Activated CD4-positive, CD25-positive, alpha-beta regulatory T cell treated with anti-CD3 and anti-CD28 coated beads, Interleukin-2, amount 50 U/mL, for 16 hours (primary cell): ENCODE measurements around the gene TFAP2B.
A peak's percentile ranks its signal among the peaks of the same experiment; 100 is the strongest.

Experiments used
- DNase-seq: peaks from one replicate; pipeline ENCODE4 v3.0.0-alpha.2; 2020; ENCODE audit warnings: low read depth, low spot score

The TFAP2B gene

GRCh38 chr6:50818673-50819072 lies at the start of gene TFAP2B:
Gene TFAP2B (plus strand): TSS chr6:50818871. CDS start chr6:50818892, 21 bp downstream.
- no peak for DNase-seq

- no peak for DNase-seq
Observed at GRCh38 chr6:50778696-50779095, 40.0 kb upstream of the TFAP2B start.

DNA sequence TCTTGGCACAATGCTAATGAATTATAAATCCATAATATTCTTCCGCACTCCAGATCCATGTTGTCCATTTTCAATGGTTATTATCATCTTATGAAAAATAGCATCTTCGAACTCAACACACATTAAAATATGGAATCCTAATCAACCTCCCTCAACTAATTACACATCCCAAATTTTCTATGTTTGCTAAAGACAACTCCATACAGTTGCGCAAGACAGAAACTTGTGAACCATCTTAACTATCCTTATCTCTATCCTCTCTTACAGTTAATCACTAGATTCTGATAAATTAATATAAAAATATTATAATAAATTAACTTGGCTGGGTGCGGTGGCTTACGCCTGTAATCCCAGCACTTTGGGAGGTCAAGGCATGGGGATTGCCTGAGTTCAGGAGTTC lies 38.3 kb upstream of the TFAP2B start:
- DNase-seq = no peak

DNA sequence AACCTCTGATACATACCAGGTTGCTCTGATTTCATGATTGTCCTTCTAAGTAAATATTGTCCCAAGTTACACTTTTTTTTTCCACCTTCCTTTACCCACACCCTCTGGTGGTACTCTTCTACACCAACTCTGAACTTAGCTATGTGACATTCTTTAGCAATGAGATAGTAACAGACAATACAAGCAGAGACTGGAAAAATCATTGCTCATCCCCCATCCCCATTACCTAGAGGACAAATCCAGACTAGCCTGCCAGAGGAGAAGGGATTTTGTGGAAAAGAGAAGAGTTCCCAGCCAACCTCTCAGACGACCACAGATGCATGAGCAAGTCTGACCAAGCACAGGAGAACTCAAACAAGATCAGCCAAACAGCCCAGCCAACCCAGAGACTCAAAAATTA lies 32.8 kb upstream of the TFAP2B start:
- DNase-seq = no peak

DNA sequence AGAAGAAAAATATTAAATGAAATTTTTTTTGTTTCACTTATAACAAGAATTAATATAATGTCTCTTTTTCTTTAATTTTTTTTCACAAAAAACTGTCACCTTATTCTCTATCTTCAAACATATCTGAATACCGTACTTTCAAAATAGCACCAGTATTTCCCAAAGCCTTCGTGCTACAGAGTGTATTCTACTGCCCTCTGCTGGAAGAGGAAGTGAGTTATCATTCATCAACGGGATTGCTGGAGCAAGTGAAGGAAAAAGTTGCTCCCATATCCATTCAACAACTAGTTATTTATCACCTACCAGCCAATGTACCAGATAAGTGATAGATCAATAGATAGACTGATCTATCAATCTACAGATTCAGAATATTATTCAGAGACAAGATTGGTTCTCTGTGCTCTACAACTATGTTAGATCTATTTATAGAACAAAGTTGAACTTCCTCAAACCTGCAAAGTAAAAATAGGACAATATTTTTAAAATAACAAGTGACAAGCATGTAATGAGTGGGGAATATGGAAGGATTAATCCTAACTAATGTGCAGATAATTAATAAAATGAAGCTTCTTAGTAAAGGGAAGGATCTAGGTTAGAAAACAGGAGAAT lies 26.7 kb upstream of the TFAP2B start:
- DNase-seq = no peak

DNA sequence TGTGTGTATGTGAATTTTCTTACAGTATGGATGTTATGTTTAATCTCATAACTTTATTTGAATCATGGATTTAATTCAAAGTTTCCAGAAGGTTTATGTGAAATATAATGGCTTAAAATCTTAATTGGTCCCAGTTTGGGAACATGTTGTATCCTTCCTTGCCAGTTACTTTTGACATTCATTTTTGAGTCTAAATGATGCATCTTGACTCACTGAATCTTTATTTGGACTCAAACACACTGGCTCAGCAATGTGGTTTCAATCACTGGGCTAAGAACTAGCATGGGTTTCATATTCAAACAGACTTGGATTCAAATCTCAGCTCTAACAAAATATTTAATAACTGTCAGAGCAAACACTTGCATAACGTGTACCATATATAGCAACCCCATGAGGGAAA lies 25.9 kb upstream of the TFAP2B start:
- DNase-seq = no peak

GRCh38 chr6:50795574-50795973 lies 23.1 kb upstream of the TFAP2B start:
- no peak for DNase-seq

- no peak for DNase-seq
Observed at GRCh38 chr6:50804283-50804682, 14.4 kb upstream of the TFAP2B start.

- no peak for DNase-seq
Observed at GRCh38 chr6:50807035-50807434, 11.6 kb upstream of the TFAP2B start.

DNA sequence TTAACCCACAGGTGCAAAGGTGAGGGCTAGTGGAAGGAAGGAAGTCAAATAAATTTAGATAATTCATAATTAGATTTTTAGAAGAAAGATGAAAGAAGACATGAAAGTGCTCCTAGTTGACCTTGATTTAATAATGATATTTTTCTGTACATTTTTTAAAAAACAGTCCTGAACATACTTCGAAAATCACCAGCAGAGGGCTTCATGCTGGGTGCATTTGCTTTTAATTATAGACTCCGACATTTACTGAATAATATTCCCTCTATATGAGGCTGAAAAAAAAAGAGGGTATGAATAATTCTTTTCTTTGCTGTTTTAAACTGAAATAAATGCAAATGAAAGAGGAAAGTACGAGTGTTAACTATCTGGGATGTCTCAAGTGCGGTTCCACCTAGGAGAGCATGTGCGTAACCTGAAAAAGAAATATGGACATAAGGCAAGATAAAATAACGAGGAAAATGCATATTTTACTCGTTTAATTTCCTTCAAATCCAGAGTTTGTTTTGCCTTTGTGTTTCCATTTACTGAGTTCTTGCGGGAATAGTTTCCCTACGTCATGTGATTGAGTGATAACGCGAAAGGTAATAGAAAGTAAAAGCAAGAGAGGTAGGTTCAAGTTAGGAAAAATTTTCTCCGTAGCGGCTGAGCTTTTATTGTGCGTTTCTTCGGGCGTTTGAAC lies 3.1 kb upstream of the TFAP2B start:
- DNase-seq = no peak

DNA sequence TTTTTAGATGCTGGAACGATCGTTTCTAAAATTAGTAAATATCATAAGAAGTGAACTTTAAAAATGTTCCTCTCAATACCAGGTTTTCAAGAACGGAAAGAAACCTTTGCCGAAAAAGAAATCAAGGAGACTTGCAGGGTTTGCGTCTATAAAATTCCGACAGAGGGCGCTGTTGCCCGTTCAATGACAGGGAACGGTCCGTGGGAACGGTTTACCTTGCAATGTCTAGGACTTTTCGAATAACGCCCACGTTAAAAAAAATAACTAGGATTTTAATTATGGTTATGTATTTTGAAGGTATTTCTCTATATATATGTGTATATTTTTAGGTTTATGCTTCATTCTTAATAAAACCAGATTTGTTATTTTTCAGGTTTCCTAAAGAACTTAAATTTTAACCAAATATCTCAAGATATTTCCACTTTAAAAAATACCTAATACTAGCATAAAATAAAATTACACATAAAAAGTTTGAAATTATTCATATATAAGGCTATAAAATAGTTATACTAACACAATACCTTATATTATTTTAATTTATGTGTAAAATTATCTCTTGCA lies 2.5 kb upstream of the TFAP2B start:
- peak; percentile 11 for DNase-seq

DNA sequence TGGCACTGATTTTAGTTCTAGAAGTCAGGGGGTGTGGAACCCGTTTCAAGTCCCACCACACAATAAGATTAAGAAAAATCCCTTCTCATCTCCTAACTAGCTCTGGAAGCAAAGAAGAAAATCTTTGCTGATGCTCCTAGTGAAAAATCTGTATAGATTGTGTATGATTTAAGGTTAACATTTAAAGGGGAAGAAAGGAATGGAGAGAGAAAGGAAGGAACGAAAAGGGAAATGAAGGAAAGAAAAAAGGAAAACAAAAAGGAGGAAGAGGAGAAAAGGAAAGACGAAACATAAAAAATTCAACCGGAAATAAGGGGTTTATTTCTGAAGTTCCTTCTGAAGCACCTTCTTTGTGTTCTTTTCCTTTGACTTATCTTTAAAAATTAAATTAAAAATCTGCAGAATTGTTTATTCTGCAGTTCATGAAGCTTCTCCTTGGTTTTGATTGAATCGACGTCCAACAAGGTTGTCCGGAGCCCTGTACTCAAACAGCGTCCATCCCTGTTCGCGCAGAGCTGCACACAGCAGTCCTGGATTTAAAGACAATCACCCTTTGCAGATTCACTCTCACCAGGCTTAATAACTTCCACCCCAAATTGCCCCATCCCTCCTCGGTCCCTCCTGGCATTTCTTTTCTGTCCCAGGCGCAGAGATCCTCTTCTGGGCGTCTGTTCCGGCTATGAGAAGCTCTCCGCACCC lies 1.6 kb upstream of the TFAP2B start:
- no peak for DNase-seq

GRCh38 chr6:50817646-50817950 lies 1.1 kb upstream of the TFAP2B start:
- DNase-seq = no peak

GRCh38 chr6:50818020-50818419 lies 651 bp upstream of the TFAP2B start:
- no peak for DNase-seq

- no peak for DNase-seq
Observed at GRCh38 chr6:50819466-50819903, 814 bp downstream of the TFAP2B start.

DNA sequence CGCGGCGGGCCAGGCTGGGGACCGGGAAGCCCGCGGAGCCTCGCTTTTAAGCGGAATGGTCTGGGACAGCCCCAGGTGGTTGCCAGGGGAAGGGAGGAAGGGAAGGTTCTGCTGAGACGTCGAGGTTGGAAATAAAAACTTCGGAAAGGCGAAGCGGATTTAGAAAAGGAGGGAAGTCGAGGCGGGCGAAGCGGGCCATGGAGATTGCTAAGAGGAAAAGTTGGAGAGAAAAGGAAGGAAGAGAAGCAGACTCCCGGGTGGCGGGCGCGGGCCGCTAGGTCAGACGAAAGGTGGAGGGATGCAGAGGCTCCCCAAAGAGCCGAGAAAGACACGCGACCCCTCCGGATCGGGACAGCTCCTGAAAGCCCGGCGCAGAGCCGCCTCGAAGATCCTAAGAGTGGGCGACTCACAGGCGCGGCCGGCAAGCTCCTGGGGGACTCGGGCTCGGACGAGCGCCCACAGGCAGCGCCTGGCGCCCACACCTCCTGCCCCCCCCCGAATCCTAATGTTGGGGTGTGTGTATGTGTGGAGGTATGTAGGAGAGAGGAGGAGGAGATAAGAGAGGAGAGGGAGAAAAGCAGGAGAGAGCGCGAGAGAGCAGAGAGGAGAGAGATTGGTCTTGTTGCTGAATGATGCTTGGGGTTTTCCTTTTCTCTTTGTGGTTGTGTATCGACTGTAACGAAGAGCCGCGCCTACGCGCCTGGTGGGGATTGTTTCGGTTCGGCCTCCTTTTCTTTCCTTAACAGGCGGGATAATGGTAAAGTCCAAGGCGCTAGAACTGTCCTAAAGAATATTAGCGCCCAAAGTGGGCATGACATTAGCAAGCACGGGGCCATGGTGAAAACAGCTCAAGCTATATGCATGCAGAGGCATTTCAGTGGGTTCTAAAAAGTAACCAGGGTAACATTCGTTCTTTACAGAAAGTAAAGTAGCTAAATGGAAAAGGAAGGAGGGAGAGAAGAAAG lies 1.5 kb downstream of the TFAP2B start:
- DNase-seq = no peak

- no peak for DNase-seq
Observed at GRCh38 chr6:50820869-50821264, 2.2 kb downstream of the TFAP2B start.

DNA sequence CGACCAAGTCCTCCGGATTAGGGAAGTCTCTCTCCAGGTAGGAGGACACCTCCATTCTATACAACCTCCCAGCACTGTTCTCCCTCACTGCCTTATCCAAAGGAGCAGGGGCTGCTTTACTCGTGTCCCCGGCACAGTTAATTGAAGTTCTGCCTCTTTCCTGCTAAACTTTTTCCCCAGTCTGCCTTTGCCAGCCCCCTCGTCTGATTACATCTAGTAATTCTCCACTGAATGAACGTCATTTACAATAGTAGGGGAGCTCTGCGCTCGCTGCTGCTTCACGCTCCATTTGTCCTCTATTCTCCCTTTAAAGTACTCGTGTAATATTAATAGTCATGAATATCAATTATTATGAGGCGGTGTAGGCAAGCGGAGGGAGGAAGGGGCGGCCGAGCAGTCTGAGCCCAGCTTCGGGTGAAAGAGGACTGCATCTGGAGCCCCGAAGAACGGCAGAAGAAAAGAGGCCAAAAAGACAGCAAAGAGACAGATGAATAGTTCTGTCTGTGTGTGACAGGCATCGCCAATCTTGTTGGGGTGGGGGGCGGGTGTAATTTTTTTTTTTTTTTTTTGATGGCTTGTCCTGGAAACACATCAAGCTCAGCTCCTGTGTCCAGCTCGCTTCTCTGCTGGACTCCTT lies 2.9 kb downstream of the TFAP2B start:
- no peak for DNase-seq

- no peak for DNase-seq
Observed at GRCh38 chr6:50822078-50822476, 3.4 kb downstream of the TFAP2B start.

DNA sequence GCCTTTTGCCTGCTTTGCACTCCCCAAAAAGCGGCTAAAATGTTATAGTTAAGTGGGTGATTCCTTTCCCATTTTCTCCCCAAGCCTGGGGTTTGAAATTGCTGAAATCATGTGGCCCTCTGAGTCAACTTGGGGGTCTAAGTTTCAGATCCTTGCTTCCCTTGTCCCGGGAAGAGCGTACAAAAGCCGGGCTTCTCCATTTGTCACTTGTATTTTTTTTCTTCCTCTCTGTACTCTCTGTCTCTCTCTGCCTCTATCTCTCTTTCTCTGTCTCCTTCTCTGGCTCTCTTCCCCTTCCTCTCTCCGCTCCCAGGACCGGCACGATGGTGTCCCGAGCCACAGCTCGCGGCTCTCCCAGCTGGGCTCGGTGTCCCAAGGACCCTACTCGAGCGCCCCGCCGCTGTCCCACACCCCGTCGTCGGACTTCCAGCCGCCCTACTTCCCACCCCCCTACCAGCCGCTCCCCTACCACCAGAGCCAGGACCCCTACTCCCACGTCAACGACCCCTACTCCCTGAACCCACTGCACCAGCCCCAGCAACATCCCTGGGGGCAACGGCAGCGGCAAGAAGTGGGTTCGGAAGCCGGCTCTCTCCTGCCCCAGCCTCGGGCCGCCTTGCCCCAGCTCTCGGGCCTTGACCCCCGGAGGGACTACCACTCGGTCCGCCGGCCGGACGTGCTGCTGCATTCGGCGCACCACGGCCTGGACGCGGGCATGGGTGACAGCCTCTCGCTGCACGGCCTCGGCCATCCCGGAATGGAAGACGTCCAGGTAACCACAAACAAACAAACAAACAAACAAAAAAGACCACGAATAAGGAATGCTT lies 4.6 kb downstream of the TFAP2B start:
- no peak for DNase-seq
